ENCODE data around the gene NUDT17. TPM values are rescaled to one million over a fixed set of nuclear protein-coding genes. Genes with fewer than 3 reads are reported as not detected.

Gene NUDT17
- total RNA-seq, 1 donor from 2014 or later: 11.9 TPM

GRCh38 chr1:145849356-145850160 is 4.1 kb downstream of the NUDT17 start:
- Histone ChIP-seq H3K9ac (no peak overlapping the region), H3K4me1 (no peaks in the 10 kb centered on the region), H3K27ac (no peak overlapping the region), H3K4me3 (no peak overlapping the region), H3K27me3 (peaks cover 8% of the 10 kb centered on the region), H3K4me2 (no peak overlapping the region), H3K79me2 (ENCODE audit: low read depth) (no peaks in the 10 kb centered on the region), H3F3A (ENCODE audit: low read depth) (peaks cover 22% of the 10 kb centered on the region), H3K36me3 (no peaks in the 10 kb centered on the region), H3K9me3 (ENCODE audit: low read depth) (no peaks in the 10 kb centered on the region), H4K20me1 (ENCODE audit: low read depth) (no peaks in the 10 kb centered on the region), H2AFZ (replicated peaks) (no peak overlapping the region)
- H3K27me3 Mint-ChIP-seq (ENCODE audit: insufficient read depth, low read depth): peaks cover 2% of the 10 kb centered on the region
- no peak overlapping the region for H3K4me3 Mint-ChIP-seq
- DNase-seq (ENCODE audit: low spot score): peak; percentile 20
- H3K9me3 Mint-ChIP-seq: no peaks in the 10 kb centered on the region
- H3K27ac Mint-ChIP-seq: no peak overlapping the region
- TF ChIP-seq EZH2phosphoT487 (IDR thresholded peaks at IDR 0.05): no peak
- TF ChIP-seq, protein P1, sequence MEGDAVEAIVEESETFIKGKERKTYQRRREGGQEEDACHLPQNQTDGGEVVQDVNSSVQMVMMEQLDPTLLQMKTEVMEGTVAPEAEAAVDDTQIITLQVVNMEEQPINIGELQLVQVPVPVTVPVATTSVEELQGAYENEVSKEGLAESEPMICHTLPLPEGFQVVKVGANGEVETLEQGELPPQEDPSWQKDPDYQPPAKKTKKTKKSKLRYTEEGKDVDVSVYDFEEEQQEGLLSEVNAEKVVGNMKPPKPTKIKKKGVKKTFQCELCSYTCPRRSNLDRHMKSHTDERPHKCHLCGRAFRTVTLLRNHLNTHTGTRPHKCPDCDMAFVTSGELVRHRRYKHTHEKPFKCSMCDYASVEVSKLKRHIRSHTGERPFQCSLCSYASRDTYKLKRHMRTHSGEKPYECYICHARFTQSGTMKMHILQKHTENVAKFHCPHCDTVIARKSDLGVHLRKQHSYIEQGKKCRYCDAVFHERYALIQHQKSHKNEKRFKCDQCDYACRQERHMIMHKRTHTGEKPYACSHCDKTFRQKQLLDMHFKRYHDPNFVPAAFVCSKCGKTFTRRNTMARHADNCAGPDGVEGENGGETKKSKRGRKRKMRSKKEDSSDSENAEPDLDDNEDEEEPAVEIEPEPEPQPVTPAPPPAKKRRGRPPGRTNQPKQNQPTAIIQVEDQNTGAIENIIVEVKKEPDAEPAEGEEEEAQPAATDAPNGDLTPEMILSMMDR (IDR thresholded peaks at IDR 0.05): peak; percentile 51
- peaks cover 3% of the 10 kb centered on the region for H3K4me1 Mint-ChIP-seq
- peaks cover 33% of the 10 kb centered on the region for H3K36me3 Mint-ChIP-seq

DNA sequence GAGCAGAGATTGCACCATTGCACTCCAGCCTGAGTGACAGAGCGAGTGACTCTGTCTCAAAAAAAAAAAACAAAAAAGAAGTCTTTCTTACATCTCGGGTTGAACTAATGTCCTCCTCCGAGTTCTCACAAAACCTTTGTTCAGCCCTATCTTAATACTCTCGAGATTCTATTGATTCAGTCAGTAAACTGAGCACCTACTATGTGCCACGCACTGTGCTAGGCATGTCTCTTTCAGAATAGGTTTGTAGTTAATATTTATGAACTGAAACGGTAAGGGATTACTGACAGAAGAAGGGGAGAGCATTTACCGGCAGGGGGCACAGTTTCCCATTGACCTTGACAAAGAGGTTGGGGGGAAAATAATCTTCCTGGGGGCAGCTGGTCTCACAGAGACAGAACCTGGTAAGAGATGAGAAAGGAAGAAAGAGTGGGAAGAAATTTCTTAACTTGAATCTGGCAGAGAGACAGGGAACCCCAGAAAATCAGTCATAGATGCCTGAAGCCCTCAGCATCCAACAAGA is 10.1 kb downstream of the NUDT17 start:
- Histone ChIP-seq H3K27ac (no peak overlapping the region), H3K36me3 (no peaks in the 10 kb centered on the region), H3K27me3 (no peaks in the 10 kb centered on the region), H3K4me2 (no peak overlapping the region), H3K9ac (no peak overlapping the region), H3K79me2 (ENCODE audit: low read depth) (peaks cover 15% of the 10 kb centered on the region), H3F3A (ENCODE audit: low read depth) (peaks cover 16% of the 10 kb centered on the region), H3K4me3 (no peak overlapping the region), H2AFZ (replicated peaks) (no peak overlapping the region), H3K4me1 (no peaks in the 10 kb centered on the region), H3K9me3 (ENCODE audit: low read depth) (no peaks in the 10 kb centered on the region), H4K20me1 (ENCODE audit: low read depth) (no peaks in the 10 kb centered on the region)
- Mint-ChIP-seq H3K27ac (no peak overlapping the region), H3K9me3 (no peaks in the 10 kb centered on the region), H3K4me1 (peaks cover 6% of the 10 kb centered on the region), H3K27me3 (ENCODE audit: insufficient read depth, low read depth) (no peaks in the 10 kb centered on the region), H3K36me3 (peaks cover 46% of the 10 kb centered on the region), H3K4me3 (peak overlapping the region; percentile 36)
- no peak for DNase-seq (ENCODE audit: low spot score)
- TF ChIP-seq EZH2phosphoT487 (IDR thresholded peaks at IDR 0.05) (no peak), EZH2 (IDR thresholded peaks at IDR 0.05) (no peak)
- TF ChIP-seq, protein P1 (IDR thresholded peaks at IDR 0.05): no peak

DNA sequence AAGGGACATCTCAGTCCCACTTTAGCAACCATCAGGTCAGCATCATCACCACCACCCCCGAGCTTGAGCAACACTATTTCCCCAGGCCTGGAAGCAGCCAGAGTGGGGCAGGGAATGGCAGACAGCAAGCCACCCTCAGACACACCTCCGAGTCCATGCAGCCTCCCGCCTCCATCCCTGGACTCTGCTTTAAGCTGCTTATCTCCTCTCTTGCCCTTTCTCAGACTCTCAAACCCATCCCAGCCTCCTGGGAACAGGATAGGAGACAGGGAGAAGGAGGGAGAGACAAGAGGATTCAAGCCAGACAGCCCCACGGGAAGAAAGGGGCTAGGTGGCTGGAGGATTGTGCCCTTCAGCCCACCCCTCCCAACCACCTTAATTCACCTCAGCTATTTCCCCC is 11.7 kb downstream of the NUDT17 start:
- Mint-ChIP-seq H3K27me3 (ENCODE audit: insufficient read depth, low read depth) (no peaks in the 10 kb centered on the region), H3K4me3 (peak overlapping the region; percentile 98), H3K36me3 (peaks cover 35% of the 10 kb centered on the region), H3K4me1 (peaks cover 10% of the 10 kb centered on the region), H3K27ac (no peak overlapping the region), H3K9me3 (no peaks in the 10 kb centered on the region)
- peaks cover 15% of the 10 kb centered on the region for H3K79me2 ChIP-seq (ENCODE audit: low read depth)
- peaks cover 22% of the 10 kb centered on the region for H3F3A ChIP-seq (ENCODE audit: low read depth)
- H3K4me3 ChIP-seq: no peak overlapping the region
- H3K36me3 ChIP-seq: no peaks in the 10 kb centered on the region
- H4K20me1 ChIP-seq (ENCODE audit: low read depth): no peaks in the 10 kb centered on the region
- TF ChIP-seq, protein P1 (IDR thresholded peaks at IDR 0.05): no peak
- no peak for TF ChIP-seq EZH2phosphoT487 (IDR thresholded peaks at IDR 0.05)
- TF ChIP-seq EZH2 (IDR thresholded peaks at IDR 0.05): no peak
- no peaks in the 10 kb centered on the region for H3K9me3 ChIP-seq (ENCODE audit: low read depth)
- H3K4me2 ChIP-seq: no peak overlapping the region
- H3K4me1 ChIP-seq: no peaks in the 10 kb centered on the region
- H2AFZ ChIP-seq (replicated peaks): no peak overlapping the region
- DNase-seq (ENCODE audit: low spot score): no peak
- no peaks in the 10 kb centered on the region for H3K27me3 ChIP-seq
- no peak overlapping the region for H3K9ac ChIP-seq
- H3K27ac ChIP-seq: no peak overlapping the region
